ENCODE data around the gene ZMYND8.

The ZMYND8 gene

GRCh38 chr20:47274401-47275108, 81.9 kb downstream of the ZMYND8 start:
- FAIRE-seq (peak; percentile 43), DNase-seq (ENCODE audit: insufficient read length, low spot score) (peak; percentile 60)
- no peak for TF ChIP-seq TAF1 (IDR thresholded peaks at IDR 0.05; ENCODE audit: low read depth, low read length)
- TF ChIP-seq PAX5 (IDR thresholded peaks at IDR 0.05; ENCODE audit: insufficient read depth, low read length, severe bottlenecking), result no peak
- TF ChIP-seq SPI1 (IDR thresholded peaks at IDR 0.05; ENCODE audit: low read depth, low read length), result no peak
- TF ChIP-seq POU2F2 (IDR thresholded peaks at IDR 0.05; ENCODE audit: low read depth, low read length), result no peak
- no peak for TF ChIP-seq POLR2AphosphoS5 (IDR thresholded peaks at IDR 0.05; ENCODE audit: low read depth, low read length)
- TF ChIP-seq POLR2A (IDR thresholded peaks at IDR 0.05; ENCODE audit: low read depth, low read length), result no peak

- TF ChIP-seq POLR2AphosphoS5 (IDR thresholded peaks at IDR 0.05; ENCODE audit: low read depth, low read length) (no peak), TAF1 (IDR thresholded peaks at IDR 0.05; ENCODE audit: low read depth, low read length) (no peak), POLR2A (IDR thresholded peaks at IDR 0.05; ENCODE audit: low read depth, low read length) (no peak)
- DNase-seq (ENCODE audit: insufficient read length, low spot score) (no peak), FAIRE-seq (no peak)
Observed at GRCh38 chr20:47273591-47274235, 82.8 kb downstream of the ZMYND8 start.

- FAIRE-seq, result no peak
- no peak for TF ChIP-seq POLR2A (IDR thresholded peaks at IDR 0.05; ENCODE audit: low read depth, low read length)
- no peak for TF ChIP-seq POU2F2 (IDR thresholded peaks at IDR 0.05; ENCODE audit: low read depth, low read length)
- no peak for TF ChIP-seq SPI1 (IDR thresholded peaks at IDR 0.05; ENCODE audit: low read depth, low read length)
- TF ChIP-seq POLR2AphosphoS5 (IDR thresholded peaks at IDR 0.05; ENCODE audit: low read depth, low read length), result no peak
- TF ChIP-seq PAX5 (IDR thresholded peaks at IDR 0.05; ENCODE audit: insufficient read depth, low read length, severe bottlenecking), result no peak
- no peak for TF ChIP-seq TAF1 (IDR thresholded peaks at IDR 0.05; ENCODE audit: low read depth, low read length)
Observed at GRCh38 chr20:47272893-47273590, 83.5 kb downstream of the ZMYND8 start.

GRCh38 chr20:47271046-47271615, 85.4 kb downstream of the ZMYND8 start:
- TF ChIP-seq POLR2A (IDR thresholded peaks at IDR 0.05; ENCODE audit: low read depth, low read length), result no peak
- TF ChIP-seq POLR2AphosphoS5 (IDR thresholded peaks at IDR 0.05; ENCODE audit: low read depth, low read length), result no peak
- TF ChIP-seq SPI1 (IDR thresholded peaks at IDR 0.05; ENCODE audit: low read depth, low read length), result no peak
- TF ChIP-seq TAF1 (IDR thresholded peaks at IDR 0.05; ENCODE audit: low read depth, low read length), result no peak
- FAIRE-seq (no peak), DNase-seq (ENCODE audit: insufficient read length, low spot score) (no peak)

More at GRCh38 chr20:47272893-47273590, 83.5 kb downstream of the ZMYND8 start:
- no peak for DNase-seq (ENCODE audit: insufficient read length, low spot score)

GRCh38 chr20:47269309-47270165, 87.0 kb downstream of the ZMYND8 start:
- DNase-seq (ENCODE audit: insufficient read length, low spot score) (no peak), FAIRE-seq (no peak)
- no peak for TF ChIP-seq POU2F2 (IDR thresholded peaks at IDR 0.05; ENCODE audit: low read depth, low read length)
- TF ChIP-seq POLR2AphosphoS5 (IDR thresholded peaks at IDR 0.05; ENCODE audit: low read depth, low read length), result no peak
- TF ChIP-seq PAX5 (IDR thresholded peaks at IDR 0.05; ENCODE audit: insufficient read depth, low read length, severe bottlenecking), result no peak
- no peak for TF ChIP-seq SPI1 (IDR thresholded peaks at IDR 0.05; ENCODE audit: low read depth, low read length)
- no peak for TF ChIP-seq POLR2A (IDR thresholded peaks at IDR 0.05; ENCODE audit: low read depth, low read length)
- no peak for TF ChIP-seq TAF1 (IDR thresholded peaks at IDR 0.05; ENCODE audit: low read depth, low read length)

- no peak for DNase-seq (ENCODE audit: insufficient read length, low spot score)
- no peak for FAIRE-seq
- TF ChIP-seq PAX5 (IDR thresholded peaks at IDR 0.05; ENCODE audit: insufficient read depth, low read length, severe bottlenecking), result no peak
- TF ChIP-seq TAF1 (IDR thresholded peaks at IDR 0.05; ENCODE audit: low read depth, low read length), result no peak
Observed at GRCh38 chr20:47267621-47268020, 88.9 kb downstream of the ZMYND8 start.

GRCh38 chr20:47266847-47267515, 89.5 kb downstream of the ZMYND8 start:
- no peak for TF ChIP-seq TAF1 (IDR thresholded peaks at IDR 0.05; ENCODE audit: low read depth, low read length)
- TF ChIP-seq POLR2A (IDR thresholded peaks at IDR 0.05; ENCODE audit: low read depth, low read length), result no peak
- no peak for TF ChIP-seq PAX5 (IDR thresholded peaks at IDR 0.05; ENCODE audit: insufficient read depth, low read length, severe bottlenecking)
- no peak for TF ChIP-seq SPI1 (IDR thresholded peaks at IDR 0.05; ENCODE audit: low read depth, low read length)
- TF ChIP-seq POU2F2 (IDR thresholded peaks at IDR 0.05; ENCODE audit: low read depth, low read length), result no peak
- TF ChIP-seq POLR2AphosphoS5 (IDR thresholded peaks at IDR 0.05; ENCODE audit: low read depth, low read length), result no peak
- no peak for FAIRE-seq
- DNase-seq (ENCODE audit: insufficient read length, low spot score), result no peak

GRCh38 chr20:47265984-47266383, 90.5 kb downstream of the ZMYND8 start:
- DNase-seq (ENCODE audit: insufficient read length, low spot score), result no peak
- TF ChIP-seq PAX5 (IDR thresholded peaks at IDR 0.05; ENCODE audit: insufficient read depth, low read length, severe bottlenecking) (no peak), POLR2AphosphoS5 (IDR thresholded peaks at IDR 0.05; ENCODE audit: low read depth, low read length) (no peak), TAF1 (IDR thresholded peaks at IDR 0.05; ENCODE audit: low read depth, low read length) (no peak), SPI1 (IDR thresholded peaks at IDR 0.05; ENCODE audit: low read depth, low read length) (no peak), POLR2A (IDR thresholded peaks at IDR 0.05; ENCODE audit: low read depth, low read length) (no peak), POU2F2 (IDR thresholded peaks at IDR 0.05; ENCODE audit: low read depth, low read length) (no peak)
- no peak for FAIRE-seq
